OCI-LY7 (cell line): ENCODE measurements around the gene OR1B1. TPM values are rescaled to one million over a fixed set of nuclear protein-coding genes. Genes with fewer than 3 reads are reported as not detected.
"Not testable (repeated sequence)": the region's sequence is repeated elsewhere in the genome, so short reads cannot be mapped to it uniquely, and the experiment has no call there.

Source experiments
- BruUV-seq: library from RNA; stranded (reverse); fragments of 400-500 nt; replicated peaks from 2 replicates; lab custom pipeline; 2021; lab: Mats Ljungman, UMichigan
- CTCF ChIA-PET: fragments of 300-600 bp; sonication (Branson Sonifier 250); formaldehyde crosslinking; loops from one replicate; lab custom pipeline; 2022; ENCODE audit warnings: antibody characterized with exemption; ENCODE audit not compliant: unreplicated experiment; lab: Charles Lee
- POLR2A ChIA-PET: fragments of 300-600 bp; sonication (Branson Sonifier 250); formaldehyde crosslinking; loops from one replicate; lab custom pipeline; 2022; ENCODE audit warnings: antibody characterized with exemption; lab: Charles Lee
- DNase-seq: peaks from one replicate; pipeline ENCODE4 v3.0.0-alpha.2; 2015; ENCODE audit warnings: low spot score
- H2AFZ ChIP-seq: fragments of 200-600 bp; sonication (generic), shearing (Covaris generic); 2 replicates; pipeline ENCODE4 v1.6.1; 2014; ENCODE audit warnings: mild to moderate bottlenecking, antibody characterized with exemption, low read length, moderate library complexity
- H3K27ac ChIP-seq: fragments of 200-600 bp; sonication (generic); 2 replicates; pipeline ENCODE4 v1.5.1; 2014; ENCODE audit warnings: mixed run types, low read depth, mild to moderate bottlenecking, moderate library complexity, low read length, inconsistent platforms; ENCODE audit not compliant: poor library complexity, severe bottlenecking
- H3K36me3 ChIP-seq: fragments of 200-600 bp; sonication (generic); 2 replicates; pipeline ENCODE4 v1.6.1; 2014; ENCODE audit warnings: mild to moderate bottlenecking, antibody characterized with exemption, low read length, moderate library complexity, mixed read lengths; ENCODE audit not compliant: insufficient read depth
- H3K4me1 ChIP-seq: fragments of 200-600 bp; sonication (generic); 2 replicates; pipeline ENCODE4 v1.5.1; 2014; ENCODE audit warnings: mild to moderate bottlenecking, low read length; ENCODE audit not compliant: insufficient read depth, poor library complexity, severe bottlenecking
- H3K4me2 ChIP-seq: fragments of 200-600 bp; sonication (generic); 2 replicates; pipeline ENCODE4 v1.6.1; 2014; ENCODE audit warnings: mild to moderate bottlenecking, low read length
- H3K4me3 ChIP-seq: fragments of 200-600 bp; sonication (generic); 2 replicates; pipeline ENCODE4 v1.5.1; 2014; ENCODE audit warnings: mild to moderate bottlenecking, low read depth, low read length; ENCODE audit not compliant: poor library complexity, severe bottlenecking
- H3K79me2 ChIP-seq: fragments of 200-600 bp; sonication (generic); 2 replicates; pipeline ENCODE4 v1.6.1; 2016; ENCODE audit warnings: low read depth, mild to moderate bottlenecking, low read length, moderate library complexity, mixed read lengths; ENCODE audit not compliant: insufficient read depth
- H3K9me2 ChIP-seq: fragments of 200-600 bp; sonication (generic); 2 replicates; pipeline ENCODE4 v1.6.1; 2016; ENCODE audit warnings: mild to moderate bottlenecking, low read length, mixed read lengths; ENCODE audit not compliant: insufficient read depth
- H3K9me3 ChIP-seq: fragments of 200-600 bp; sonication (generic); 2 replicates; pipeline ENCODE4 v1.6.1; 2014; ENCODE audit warnings: mild to moderate bottlenecking, mixed run types, low read length, mixed read lengths
- H4K20me1 ChIP-seq: fragments of 200-600 bp; sonication (generic); 2 replicates; pipeline ENCODE4 v1.6.1; 2014; ENCODE audit warnings: mild to moderate bottlenecking, antibody characterized with exemption, low read length, moderate library complexity, mixed read lengths; ENCODE audit not compliant: insufficient read depth
- CTCF ChIP-seq: fragments of 200-600 bp; sonication (generic); conservative IDR thresholded peaks from 2 replicates; pipeline ENCODE4 v1.5.1; 2014; ENCODE audit warnings: mild to moderate bottlenecking, antibody characterized with exemption, low read length, moderate library complexity, mixed read lengths
- EZH2phosphoT487 ChIP-seq: fragments of 200-600 bp; sonication (generic); IDR thresholded peaks from 2 replicates; pipeline ENCODE4 v1.6.1; 2018; ENCODE audit warnings: low read depth, borderline replicate concordance, mild to moderate bottlenecking, mixed run types, antibody characterized with exemption, low read length, moderate library complexity, mixed read lengths
- intact Hi-C: fragments of 100-400 bp; cut with micrococcal nuclease; formaldehyde crosslinking; loops from one replicate; pipeline ENCODE4 v1.10.0; 2022; ENCODE audit not compliant: unreplicated experiment
- total RNA-seq, 2 experiments: library from RNA; depleted of rRNA in 1 of 2; stranded (reverse); fragments of >200 nt in 1 of 2; shearing (Covaris generic) in 1 of 2; gene quantifications; 2 replicates each; pipeline ENCODE4 v1.2.3, GENCODE V29; 2014 to 2022

Gene OR1B1
- total RNA-seq, 2 experiments from 2014 or later: not detected

GRCh38 chr9:122609804-122610203 lies 47.6 kb downstream of the OR1B1 start:
- ChIA-PET CTCF (no interaction called here), POLR2A (no interaction called here)
- no peak overlapping the region for H3K27ac ChIP-seq
- no peaks in the 10 kb centered on the region for H3K4me1 ChIP-seq
- no peaks in the 10 kb centered on the region for H4K20me1 ChIP-seq
- no TSS peak for BruUV-seq
- no peak overlapping the region for H2AFZ ChIP-seq
- no peaks in the 10 kb centered on the region for H3K79me2 ChIP-seq
- H3K36me3 ChIP-seq: no peaks in the 10 kb centered on the region
- no peak for TF ChIP-seq CTCF
- intact Hi-C loops: no loop called here
- H3K4me3 ChIP-seq: no peak overlapping the region
- H3K9me2 ChIP-seq: no peaks in the 10 kb centered on the region
- H3K9me3 ChIP-seq: no peaks in the 10 kb centered on the region
- H3K4me2 ChIP-seq: no peak overlapping the region
- DNase-seq: no peak

GRCh38 chr9:122606587-122606986 lies 50.8 kb downstream of the OR1B1 start:
- Histone ChIP-seq H3K36me3 (no peaks in the 10 kb centered on the region), H2AFZ (no peak overlapping the region), H3K27ac (no peak overlapping the region), H3K9me3 (no peaks in the 10 kb centered on the region), H3K79me2 (no peaks in the 10 kb centered on the region), H3K4me1 (no peaks in the 10 kb centered on the region), H3K4me3 (no peak overlapping the region), H4K20me1 (no peaks in the 10 kb centered on the region), H3K9me2 (no peaks in the 10 kb centered on the region), H3K4me2 (no peak overlapping the region)
- TF ChIP-seq EZH2phosphoT487 (no peak), CTCF (no peak)
- BruUV-seq: no TSS peak
- DNase-seq: no peak
- intact Hi-C loops: no loop called here
- ChIA-PET POLR2A (no interaction called here), CTCF (interaction anchor here (0.5 kb wide), 1 partner anchor 349 kb away, joined by 3 read pairs; no protein-coding TSS in a partner anchor)

GRCh38 chr9:122605691-122606090 lies 51.7 kb downstream of the OR1B1 start:
- Histone ChIP-seq H3K9me2 (no peaks in the 10 kb centered on the region), H3K4me3 (no peak overlapping the region), H3K4me1 (no peaks in the 10 kb centered on the region), H4K20me1 (no peaks in the 10 kb centered on the region), H3K4me2 (no peak overlapping the region), H2AFZ (no peak overlapping the region), H3K27ac (no peak overlapping the region), H3K79me2 (no peaks in the 10 kb centered on the region), H3K36me3 (no peaks in the 10 kb centered on the region), H3K9me3 (no peaks in the 10 kb centered on the region)
- TF ChIP-seq CTCF (no peak), EZH2phosphoT487 (no peak)
- no peak for DNase-seq
- BruUV-seq: no TSS peak
- CTCF ChIA-PET: no interaction called here
- POLR2A ChIA-PET: no interaction called here
- intact Hi-C loops: no loop called here

- H3K27ac ChIP-seq, BruUV-seq, H3K4me3 ChIP-seq, H2AFZ ChIP-seq, H3K79me2 ChIP-seq, H3K4me1 ChIP-seq, H3K9me3 ChIP-seq, DNase-seq, H4K20me1 ChIP-seq, intact Hi-C loops, CTCF ChIA-PET, H3K36me3 ChIP-seq, H3K4me2 ChIP-seq, H3K9me2 ChIP-seq: not testable (repeated sequence)
- POLR2A ChIA-PET: interaction anchor here (0.8 kb wide), 1 partner anchor 1870 kb away, joined by 4 read pairs; no protein-coding TSS in a partner anchor
These were observed 74.1 kb downstream of the OR1B1 start, which contains the start of gene OR1L8 for GRCh38 chr9:122583284-122583683. OR1L8 (minus strand) TSS chr9:122583384; CDS start chr9:122568477, 14,907 bp downstream.
